HEK293T (cell line): ENCODE data around the gene MYH14.

Experiments
- CTCF ChIA-PET: fragments of 350-600 bp; formaldehyde crosslinking; extraction: SDS; loops from one replicate; lab custom pipeline; 2021; ENCODE audit warnings: antibody characterized with exemption, inconsistent platforms; lab: Yijun Ruan, JAX
- POLR2A ChIA-PET: fragments of 350-600 bp; formaldehyde crosslinking; extraction: SDS; loops from one replicate; lab custom pipeline; 2020; ENCODE audit warnings: antibody characterized with exemption, inconsistent platforms; lab: Yijun Ruan, JAX
- DNase-seq: peaks from one replicate; pipeline ENCODE4 v3.0.0; 2012; ENCODE audit warnings: mixed read lengths; ENCODE audit errors: extremely low spot score
- ARNT ChIP-seq: fragments of 450-650 bp; IDR thresholded peaks from 2 replicates; pipeline ENCODE4 v1.6.1; 2017; ENCODE audit warnings: mild to moderate bottlenecking
- BHLHE40 ChIP-seq: fragments of 450-650 bp; IDR thresholded peaks from 2 replicates; pipeline ENCODE4 v1.6.1; 2016; ENCODE audit warnings: mild to moderate bottlenecking, moderate library complexity, borderline replicate concordance
- CTBP1 ChIP-seq: fragments of 450-650 bp; IDR thresholded peaks from 2 replicates; pipeline ENCODE4 v1.6.1; 2016; ENCODE audit warnings: borderline replicate concordance
- ELF4 ChIP-seq: fragments of 450-650 bp; IDR thresholded peaks from 2 replicates; pipeline ENCODE4 v1.6.1; 2017; ENCODE audit warnings: antibody characterized with exemption
- FOXA1 ChIP-seq: fragments of 450-650 bp; IDR thresholded peaks from 2 replicates; pipeline ENCODE4 v1.6.1; 2016; ENCODE audit warnings: mild to moderate bottlenecking
- FOXK2 ChIP-seq: fragments of 450-650 bp; IDR thresholded peaks from 2 replicates; pipeline ENCODE4 v1.6.1; 2016; ENCODE audit warnings: mild to moderate bottlenecking
- FOXM1 ChIP-seq: fragments of 450-650 bp; IDR thresholded peaks from 2 replicates; pipeline ENCODE4 v1.6.1; 2017; ENCODE audit warnings: mild to moderate bottlenecking, borderline replicate concordance
- HDGF ChIP-seq: fragments of 450-650 bp; IDR thresholded peaks from 2 replicates; pipeline ENCODE4 v1.6.1; 2017; ENCODE audit warnings: antibody characterized with exemption, borderline replicate concordance
- L3MBTL2 ChIP-seq: fragments of 450-650 bp; conservative IDR thresholded peaks from 2 replicates; pipeline ENCODE4 v1.6.1; 2016; ENCODE audit warnings: mild to moderate bottlenecking
- LEF1 ChIP-seq: fragments of 450-650 bp; IDR thresholded peaks from 2 replicates; pipeline ENCODE4 v1.6.1; 2017; ENCODE audit warnings: mild to moderate bottlenecking, borderline replicate concordance
- NFRKB ChIP-seq: fragments of 450-650 bp; IDR thresholded peaks from 2 replicates; pipeline ENCODE4 v1.6.1; 2016; ENCODE audit warnings: mild to moderate bottlenecking, moderate library complexity
- PKNOX1 ChIP-seq: fragments of 450-650 bp; IDR thresholded peaks from 2 replicates; pipeline ENCODE4 v1.6.1; 2016
- SP1 ChIP-seq: fragments of 450-650 bp; IDR thresholded peaks from 2 replicates; pipeline ENCODE4 v1.6.1; 2017
- SUZ12 ChIP-seq: fragments of 450-650 bp; IDR thresholded peaks from 2 replicates; pipeline ENCODE4 v1.6.1; 2016; ENCODE audit warnings: mild to moderate bottlenecking
- TARDBP ChIP-seq: fragments of 450-650 bp; IDR thresholded peaks from 2 replicates; pipeline ENCODE4 v1.6.1; 2016
- ZNF384 ChIP-seq: fragments of 450-650 bp; IDR thresholded peaks from 2 replicates; pipeline ENCODE4 v1.6.1; 2016

MYH14 gene

DNA sequence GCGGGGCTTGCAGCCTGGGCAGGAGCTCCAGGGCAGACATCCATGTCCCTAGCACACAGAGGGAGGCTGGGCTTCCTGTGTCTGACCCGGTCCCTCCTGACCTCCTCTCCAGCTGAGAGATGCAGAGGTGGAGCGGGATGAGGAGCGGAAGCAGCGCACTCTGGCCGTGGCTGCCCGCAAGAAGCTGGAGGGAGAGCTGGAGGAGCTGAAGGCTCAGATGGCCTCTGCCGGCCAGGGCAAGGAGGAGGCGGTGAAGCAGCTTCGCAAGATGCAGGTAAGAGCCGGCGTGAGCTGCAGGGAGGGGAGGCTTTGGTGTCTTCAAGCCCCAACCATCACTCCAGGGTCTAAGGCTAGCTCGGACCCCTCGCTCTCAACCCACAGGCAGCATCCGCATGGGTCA is 87.4 kb downstream of the MYH14 start:
- CTCF ChIA-PET = no interaction called here
- POLR2A ChIA-PET = interaction anchor here (0.9 kb wide), 1 partner anchor 43 kb away, joined by 3 read pairs; no protein-coding TSS in a partner anchor
- no peak for TF ChIP-seq SP1
- no peak for TF ChIP-seq L3MBTL2
- TF ChIP-seq BHLHE40 = no peak
- no peak for TF ChIP-seq FOXK2
- no peak for TF ChIP-seq ELF4
- no peak for TF ChIP-seq NFRKB
- TF ChIP-seq SUZ12 = no peak
- no peak for TF ChIP-seq TARDBP
- no peak for TF ChIP-seq HDGF
- no peak for TF ChIP-seq FOXA1
- no peak for DNase-seq

DNA sequence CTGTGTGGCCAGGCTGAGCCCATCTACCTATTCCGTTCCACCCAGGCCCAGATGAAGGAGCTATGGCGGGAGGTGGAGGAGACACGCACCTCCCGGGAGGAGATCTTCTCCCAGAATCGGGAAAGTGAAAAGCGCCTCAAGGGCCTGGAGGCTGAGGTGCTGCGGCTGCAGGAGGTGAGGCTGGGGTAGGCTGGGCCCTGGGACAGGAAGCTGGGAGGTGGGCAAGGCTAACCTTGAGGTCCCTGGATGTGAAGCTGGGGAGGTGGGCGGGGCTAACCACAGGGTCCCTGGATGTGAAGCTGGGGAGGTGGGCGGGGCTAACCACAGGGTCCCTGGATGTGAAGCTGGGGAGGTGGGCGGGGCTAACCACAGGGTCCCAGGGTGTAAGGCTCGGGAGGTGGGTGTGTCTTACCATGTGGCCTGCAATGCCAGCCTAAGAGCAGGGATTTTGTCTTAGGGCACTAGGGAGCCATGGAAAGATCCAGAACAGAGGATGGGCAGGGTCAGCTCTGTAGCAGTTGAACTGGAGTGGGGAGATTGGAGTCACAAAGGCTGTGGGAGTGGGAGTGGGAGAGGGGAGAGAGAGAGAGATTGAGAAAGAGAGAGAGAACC is 88.9 kb downstream of the MYH14 start:
- ChIA-PET CTCF (interaction anchor here (0.8 kb wide), 1 partner anchor 10 kb away, joined by 3 read pairs; no protein-coding TSS in a partner anchor), POLR2A (no interaction called here)
- DNase-seq = no peak
- TF ChIP-seq L3MBTL2 (no peak), TARDBP (no peak), FOXK2 (no peak), NFRKB (no peak), SP1 (no peak), SUZ12 (no peak), ARNT (no peak), FOXA1 (no peak), CTBP1 (no peak), LEF1 (no peak), ELF4 (no peak), BHLHE40 (no peak), PKNOX1 (no peak), HDGF (no peak)

DNA sequence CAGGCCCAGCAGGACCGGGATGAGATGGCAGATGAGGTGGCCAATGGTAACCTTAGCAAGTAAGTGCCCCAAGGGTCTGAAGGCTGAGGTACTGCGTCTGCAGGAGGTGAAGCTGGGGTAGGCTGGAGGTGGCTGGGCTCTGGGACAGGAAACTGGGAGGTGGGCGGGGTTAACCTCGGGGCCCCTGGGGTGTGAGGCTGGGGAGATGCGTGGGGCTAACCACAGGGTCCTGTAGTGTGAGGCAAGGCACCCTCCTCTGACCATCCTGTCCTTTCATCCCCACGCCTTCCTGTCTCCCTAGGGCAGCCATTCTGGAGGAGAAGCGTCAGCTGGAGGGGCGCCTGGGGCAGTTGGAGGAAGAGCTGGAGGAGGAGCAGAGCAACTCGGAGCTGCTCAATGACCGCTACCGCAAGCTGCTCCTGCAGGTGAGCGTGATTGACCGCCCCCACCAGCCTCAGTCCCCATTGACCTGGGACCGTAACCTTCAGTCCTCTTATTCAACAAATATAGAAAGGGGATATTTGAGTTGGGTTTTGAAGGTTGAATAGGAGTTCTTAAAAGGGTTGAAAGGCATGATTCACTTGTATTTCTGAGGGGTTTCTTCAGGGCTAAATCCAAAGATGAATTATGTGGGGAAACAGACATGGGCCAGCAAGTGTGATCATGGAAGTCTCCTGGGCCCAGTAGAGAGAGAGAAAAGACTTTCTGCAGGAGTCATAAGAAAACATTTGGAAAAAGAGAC is 90.0 kb downstream of the MYH14 start:
- DNase-seq = no peak
- POLR2A ChIA-PET = no interaction called here
- TF ChIP-seq SUZ12 (no peak), FOXA1 (no peak), CTBP1 (no peak), ELF4 (no peak), ZNF384 (no peak), BHLHE40 (no peak), HDGF (no peak)
- CTCF ChIA-PET = no interaction called here

- TF ChIP-seq LEF1 = no peak
- no peak for TF ChIP-seq BHLHE40
- TF ChIP-seq FOXA1 = no peak
- no peak for TF ChIP-seq NFRKB
- TF ChIP-seq TARDBP = no peak
- TF ChIP-seq SUZ12 = no peak
- TF ChIP-seq L3MBTL2 = no peak
- TF ChIP-seq SP1 = no peak
- no peak for TF ChIP-seq ELF4
- TF ChIP-seq PKNOX1 = no peak
- no peak for TF ChIP-seq CTBP1
- no peak for TF ChIP-seq ARNT
- TF ChIP-seq HDGF = no peak
- TF ChIP-seq FOXM1 = no peak
- TF ChIP-seq FOXK2 = no peak
- no peak for TF ChIP-seq ZNF384
- ChIA-PET CTCF (no interaction called here), POLR2A (no interaction called here)
- no peak for DNase-seq
Observed at GRCh38 chr19:50300051-50300450, 96.6 kb downstream of the MYH14 start.

- no peak for DNase-seq
- TF ChIP-seq ELF4 = no peak
- TF ChIP-seq SUZ12 = no peak
- TF ChIP-seq ZNF384 = no peak
- TF ChIP-seq FOXK2 = no peak
- no peak for TF ChIP-seq HDGF
- TF ChIP-seq CTBP1 = no peak
- TF ChIP-seq L3MBTL2 = no peak
- ChIA-PET POLR2A (interaction anchor here (1.2 kb wide), 1 partner anchor 11 kb away, joined by 3 read pairs; no protein-coding TSS in a partner anchor), CTCF (no interaction called here)
Observed at GRCh38 chr19:50300814-50301606, 97.6 kb downstream of the MYH14 start.

GRCh38 chr19:50301607-50301971 is 98.2 kb downstream of the MYH14 start:
- no peak for TF ChIP-seq FOXK2
- TF ChIP-seq SUZ12 = no peak
- no peak for TF ChIP-seq HDGF
- no peak for TF ChIP-seq FOXM1
- POLR2A ChIA-PET = interaction anchor here (1.2 kb wide), 1 partner anchor 11 kb away, joined by 3 read pairs; no protein-coding TSS in a partner anchor
- CTCF ChIA-PET = no interaction called here
- DNase-seq = no peak
